HEK293 (cell line): Measurements from ENCODE around the gene SPINT2.

Experiments used
- GLIS1 ChIP-seq: fragments of 450-650 bp; formaldehyde crosslinking; IDR thresholded peaks from 2 replicates; pipeline ENCODE4 v1.5.1; 2016; ENCODE audit warnings: missing biosample characterization, missing genetic modification characterization
- GLIS2 ChIP-seq: fragments of 450-650 bp; formaldehyde crosslinking; IDR thresholded peaks from 2 replicates; pipeline ENCODE4 v1.5.1; 2016; ENCODE audit warnings: missing biosample characterization, missing genetic modification characterization
- KLF8 ChIP-seq: fragments of 450-650 bp; formaldehyde crosslinking; IDR thresholded peaks from 2 replicates; pipeline ENCODE4 v1.5.1; 2016; ENCODE audit warnings: missing biosample characterization, missing genetic modification characterization
- ZFP69B ChIP-seq: fragments of 450-650 bp; formaldehyde crosslinking; IDR thresholded peaks from 2 replicates; pipeline ENCODE4 v1.5.1; 2016; ENCODE audit warnings: missing biosample characterization, missing genetic modification characterization
- ZNF112 ChIP-seq: fragments of 450-650 bp; formaldehyde crosslinking; IDR thresholded peaks from 2 replicates; pipeline ENCODE4 v1.5.0; 2017; ENCODE audit warnings: missing biosample characterization, missing genetic modification characterization
- ZNF140 ChIP-seq: fragments of 450-650 bp; formaldehyde crosslinking; IDR thresholded peaks from 2 replicates; pipeline ENCODE4 v1.5.1; 2016; ENCODE audit warnings: missing biosample characterization, missing genetic modification characterization
- ZNF169 ChIP-seq: fragments of 450-650 bp; formaldehyde crosslinking; IDR thresholded peaks from 2 replicates; pipeline ENCODE4 v1.5.1; 2016; ENCODE audit warnings: missing biosample characterization, missing genetic modification characterization
- ZNF18 ChIP-seq: fragments of 450-650 bp; formaldehyde crosslinking; IDR thresholded peaks from 2 replicates; pipeline ENCODE4 v1.5.1; 2016; ENCODE audit warnings: missing biosample characterization, missing genetic modification characterization
- ZNF239 ChIP-seq: fragments of 450-650 bp; formaldehyde crosslinking; IDR thresholded peaks from 2 replicates; pipeline ENCODE4 v1.5.1; 2016; ENCODE audit warnings: missing biosample characterization, missing genetic modification characterization
- ZNF335 ChIP-seq: fragments of 450-650 bp; formaldehyde crosslinking; conservative IDR thresholded peaks from 2 replicates; pipeline ENCODE4 v1.5.1; 2016; ENCODE audit warnings: missing biosample characterization, missing genetic modification characterization
- ZNF354C ChIP-seq: fragments of 450-650 bp; formaldehyde crosslinking; IDR thresholded peaks from 2 replicates; pipeline ENCODE4 v1.5.1; 2016; ENCODE audit warnings: missing biosample characterization, missing genetic modification characterization, low read depth, borderline replicate concordance
- ZNF501 ChIP-seq: fragments of 450-650 bp; formaldehyde crosslinking; IDR thresholded peaks from 2 replicates; pipeline ENCODE4 v1.5.1; 2016; ENCODE audit warnings: missing biosample characterization, missing genetic modification characterization
- ZNF530 ChIP-seq: fragments of 450-650 bp; formaldehyde crosslinking; IDR thresholded peaks from 2 replicates; pipeline ENCODE4 v1.5.1; 2016; ENCODE audit warnings: low read depth, missing biosample characterization, missing genetic modification characterization
- ZNF585B ChIP-seq: fragments of 450-650 bp; formaldehyde crosslinking; IDR thresholded peaks from 2 replicates; pipeline ENCODE4 v1.5.1; 2016; ENCODE audit warnings: missing biosample characterization, missing genetic modification characterization
- ZNF621 ChIP-seq: fragments of 450-650 bp; formaldehyde crosslinking; IDR thresholded peaks from 2 replicates; pipeline ENCODE4 v1.5.1; 2017; ENCODE audit warnings: missing biosample characterization, missing genetic modification characterization
- ZNF623 ChIP-seq: fragments of 450-650 bp; formaldehyde crosslinking; IDR thresholded peaks from 2 replicates; pipeline ENCODE4 v1.5.1; 2016; ENCODE audit warnings: missing biosample characterization, missing genetic modification characterization
- ZNF624 ChIP-seq: fragments of 450-650 bp; formaldehyde crosslinking; IDR thresholded peaks from 2 replicates; pipeline ENCODE4 v1.5.1; 2017; ENCODE audit warnings: missing biosample characterization, missing genetic modification characterization
- ZNF654 ChIP-seq: fragments of 450-650 bp; formaldehyde crosslinking; IDR thresholded peaks from 2 replicates; pipeline ENCODE4 v1.5.1; 2016; ENCODE audit warnings: low read depth, missing biosample characterization, missing genetic modification characterization
- ZNF658 ChIP-seq: fragments of 450-650 bp; formaldehyde crosslinking; IDR thresholded peaks from 2 replicates; pipeline ENCODE4; 2016; ENCODE audit warnings: missing biosample characterization, missing genetic modification characterization
- ZNF707 ChIP-seq: fragments of 450-650 bp; formaldehyde crosslinking; IDR thresholded peaks from 2 replicates; pipeline ENCODE4 v1.5.1; 2016; ENCODE audit warnings: missing biosample characterization, missing genetic modification characterization
- ZNF768 ChIP-seq: fragments of 450-650 bp; formaldehyde crosslinking; IDR thresholded peaks from 2 replicates; pipeline ENCODE4 v1.5.1; 2018; ENCODE audit warnings: missing biosample characterization, mild to moderate bottlenecking, missing genetic modification characterization
- ZNF791 ChIP-seq: fragments of 450-650 bp; formaldehyde crosslinking; IDR thresholded peaks from 2 replicates; pipeline ENCODE4 v1.5.1; 2016; ENCODE audit warnings: missing biosample characterization, missing genetic modification characterization
- ZSCAN16 ChIP-seq: fragments of 450-650 bp; formaldehyde crosslinking; IDR thresholded peaks from 2 replicates; pipeline ENCODE4 v1.5.1; 2016; ENCODE audit warnings: missing biosample characterization, missing genetic modification characterization
- ZXDB ChIP-seq: fragments of 450-650 bp; formaldehyde crosslinking; IDR thresholded peaks from 2 replicates; pipeline ENCODE4 v1.5.1; 2016; ENCODE audit warnings: missing biosample characterization, missing genetic modification characterization
- TF ChIP-seq, protein P1 (sequence below): fragments of 450-650 bp; formaldehyde crosslinking; IDR thresholded peaks from 2 replicates; pipeline ENCODE4 v1.5.1; 2016; ENCODE audit warnings: missing biosample characterization, missing genetic modification characterization, borderline replicate concordance
- TF ChIP-seq, protein P2 (sequence below): fragments of 450-650 bp; formaldehyde crosslinking; IDR thresholded peaks from 2 replicates; pipeline ENCODE4 v1.5.1; 2017; ENCODE audit warnings: missing biosample characterization, missing genetic modification characterization
- TF ChIP-seq, protein P3 (sequence below): fragments of 450-650 bp; formaldehyde crosslinking; IDR thresholded peaks from 2 replicates; pipeline ENCODE4 v1.5.1; 2016; ENCODE audit warnings: missing biosample characterization, missing genetic modification characterization
- TF ChIP-seq, protein P4 (sequence below): fragments of 450-650 bp; formaldehyde crosslinking; conservative IDR thresholded peaks from 2 replicates; pipeline ENCODE4 v1.5.1; 2016; ENCODE audit warnings: low read depth, missing biosample characterization, missing genetic modification characterization

Gene SPINT2

DNA sequence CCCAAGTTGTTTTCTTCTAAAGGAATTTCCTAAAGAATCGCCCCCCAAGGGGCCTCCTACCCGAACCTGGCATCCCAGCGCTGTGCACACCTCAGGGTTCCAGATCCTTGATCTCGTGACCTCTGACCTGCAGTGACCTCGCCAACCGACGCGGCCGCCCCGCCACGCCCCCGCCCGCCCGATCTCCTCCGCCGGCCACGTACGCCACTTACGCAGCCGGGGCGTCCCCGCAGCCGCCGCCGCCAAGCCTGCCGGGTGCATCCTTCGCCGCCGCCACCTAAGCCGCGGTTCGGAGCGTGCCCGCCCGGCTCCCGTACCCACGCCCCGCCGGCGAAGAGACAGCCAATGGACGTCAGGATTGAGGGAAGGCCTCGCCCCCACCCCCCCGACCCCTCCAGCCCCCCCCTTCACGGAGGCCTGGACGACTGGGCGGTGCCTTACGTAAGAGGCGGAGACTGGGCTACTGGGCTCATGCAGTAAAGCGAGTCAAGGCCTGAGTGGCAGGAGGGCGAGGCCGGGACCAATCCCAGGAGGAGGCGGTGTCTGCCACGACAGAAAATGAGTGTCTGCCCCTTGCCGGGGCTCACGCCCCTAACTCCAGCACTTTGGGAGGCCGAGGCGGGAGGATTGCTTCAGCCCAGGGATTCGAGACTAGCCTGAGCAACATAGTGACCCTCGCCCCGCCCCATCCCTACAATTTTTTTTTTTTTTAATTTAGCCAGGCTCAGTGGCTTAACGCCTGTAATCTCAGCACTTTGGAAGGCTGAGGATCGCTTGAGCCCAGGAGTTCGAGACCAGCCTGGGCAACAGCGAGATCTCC, 51.5 kb downstream of the SPINT2 start, which contains the start of gene YIF1B (continued):
- TF ChIP-seq ZNF654 (tag by site-specific recombination) (no peak), ZNF658 (tag by site-specific recombination) (no peak), ZNF169 (tag by site-specific recombination) (no peak), ZXDB (tag by site-specific recombination) (peak; percentile 66), GLIS1 (tag by site-specific recombination) (peak; percentile 92), ZNF624 (tag by site-specific recombination) (no peak), ZNF335 (peak; percentile 97), GLIS2 (tag by site-specific recombination) (peak; percentile 92), KLF8 (peak; percentile 91), ZNF501 (no peak), ZFP69B (tag by site-specific recombination) (peak; percentile 66; the same call in 1 of the 2 replicates), ZNF791 (tag by site-specific recombination) (no peak), ZNF140 (tag by site-specific recombination) (no peak), ZNF585B (no peak), ZNF239 (tag by site-specific recombination) (no peak), ZNF768 (tag by site-specific recombination) (no peak), ZNF112 (no peak), ZNF530 (tag by site-specific recombination) (no peak), ZNF707 (tag by site-specific recombination) (no peak), ZNF623 (tag by site-specific recombination) (no peak), ZNF354C (tag by site-specific recombination) (no peak), ZSCAN16 (no peak), ZNF621 (tag by site-specific recombination) (no peak), ZNF18 (tag by site-specific recombination) (peak; percentile 42; the same call in 1 of the 2 replicates)
- TF ChIP-seq, protein P1, sequence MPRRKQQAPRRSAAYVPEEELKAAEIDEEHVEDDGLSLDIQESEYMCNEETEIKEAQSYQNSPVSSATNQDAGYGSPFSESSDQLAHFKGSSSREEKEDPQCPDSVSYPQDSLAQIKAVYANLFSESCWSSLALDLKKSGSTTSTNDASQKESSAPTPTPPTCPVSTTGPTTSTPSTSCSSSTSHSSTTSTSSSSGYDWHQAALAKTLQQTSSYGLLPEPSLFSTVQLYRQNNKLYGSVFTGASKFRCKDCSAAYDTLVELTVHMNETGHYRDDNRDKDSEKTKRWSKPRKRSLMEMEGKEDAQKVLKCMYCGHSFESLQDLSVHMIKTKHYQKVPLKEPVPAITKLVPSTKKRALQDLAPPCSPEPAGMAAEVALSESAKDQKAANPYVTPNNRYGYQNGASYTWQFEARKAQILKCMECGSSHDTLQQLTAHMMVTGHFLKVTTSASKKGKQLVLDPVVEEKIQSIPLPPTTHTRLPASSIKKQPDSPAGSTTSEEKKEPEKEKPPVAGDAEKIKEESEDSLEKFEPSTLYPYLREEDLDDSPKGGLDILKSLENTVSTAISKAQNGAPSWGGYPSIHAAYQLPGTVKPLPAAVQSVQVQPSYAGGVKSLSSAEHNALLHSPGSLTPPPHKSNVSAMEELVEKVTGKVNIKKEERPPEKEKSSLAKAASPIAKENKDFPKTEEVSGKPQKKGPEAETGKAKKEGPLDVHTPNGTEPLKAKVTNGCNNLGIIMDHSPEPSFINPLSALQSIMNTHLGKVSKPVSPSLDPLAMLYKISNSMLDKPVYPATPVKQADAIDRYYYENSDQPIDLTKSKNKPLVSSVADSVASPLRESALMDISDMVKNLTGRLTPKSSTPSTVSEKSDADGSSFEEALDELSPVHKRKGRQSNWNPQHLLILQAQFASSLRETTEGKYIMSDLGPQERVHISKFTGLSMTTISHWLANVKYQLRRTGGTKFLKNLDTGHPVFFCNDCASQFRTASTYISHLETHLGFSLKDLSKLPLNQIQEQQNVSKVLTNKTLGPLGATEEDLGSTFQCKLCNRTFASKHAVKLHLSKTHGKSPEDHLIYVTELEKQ (tag by site-specific recombination), result no peak
- TF ChIP-seq, protein P2, sequence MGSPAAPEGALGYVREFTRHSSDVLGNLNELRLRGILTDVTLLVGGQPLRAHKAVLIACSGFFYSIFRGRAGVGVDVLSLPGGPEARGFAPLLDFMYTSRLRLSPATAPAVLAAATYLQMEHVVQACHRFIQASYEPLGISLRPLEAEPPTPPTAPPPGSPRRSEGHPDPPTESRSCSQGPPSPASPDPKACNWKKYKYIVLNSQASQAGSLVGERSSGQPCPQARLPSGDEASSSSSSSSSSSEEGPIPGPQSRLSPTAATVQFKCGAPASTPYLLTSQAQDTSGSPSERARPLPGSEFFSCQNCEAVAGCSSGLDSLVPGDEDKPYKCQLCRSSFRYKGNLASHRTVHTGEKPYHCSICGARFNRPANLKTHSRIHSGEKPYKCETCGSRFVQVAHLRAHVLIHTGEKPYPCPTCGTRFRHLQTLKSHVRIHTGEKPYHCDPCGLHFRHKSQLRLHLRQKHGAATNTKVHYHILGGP (tag by site-specific recombination), result no peak
- TF ChIP-seq, protein P3, sequence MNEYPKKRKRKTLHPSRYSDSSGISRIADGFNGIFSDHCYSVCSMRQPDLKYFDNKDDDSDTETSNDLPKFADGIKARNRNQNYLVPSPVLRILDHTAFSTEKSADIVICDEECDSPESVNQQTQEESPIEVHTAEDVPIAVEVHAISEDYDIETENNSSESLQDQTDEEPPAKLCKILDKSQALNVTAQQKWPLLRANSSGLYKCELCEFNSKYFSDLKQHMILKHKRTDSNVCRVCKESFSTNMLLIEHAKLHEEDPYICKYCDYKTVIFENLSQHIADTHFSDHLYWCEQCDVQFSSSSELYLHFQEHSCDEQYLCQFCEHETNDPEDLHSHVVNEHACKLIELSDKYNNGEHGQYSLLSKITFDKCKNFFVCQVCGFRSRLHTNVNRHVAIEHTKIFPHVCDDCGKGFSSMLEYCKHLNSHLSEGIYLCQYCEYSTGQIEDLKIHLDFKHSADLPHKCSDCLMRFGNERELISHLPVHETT, result peak; percentile 47; the same call in 1 of the 2 replicates
- TF ChIP-seq, protein P4, sequence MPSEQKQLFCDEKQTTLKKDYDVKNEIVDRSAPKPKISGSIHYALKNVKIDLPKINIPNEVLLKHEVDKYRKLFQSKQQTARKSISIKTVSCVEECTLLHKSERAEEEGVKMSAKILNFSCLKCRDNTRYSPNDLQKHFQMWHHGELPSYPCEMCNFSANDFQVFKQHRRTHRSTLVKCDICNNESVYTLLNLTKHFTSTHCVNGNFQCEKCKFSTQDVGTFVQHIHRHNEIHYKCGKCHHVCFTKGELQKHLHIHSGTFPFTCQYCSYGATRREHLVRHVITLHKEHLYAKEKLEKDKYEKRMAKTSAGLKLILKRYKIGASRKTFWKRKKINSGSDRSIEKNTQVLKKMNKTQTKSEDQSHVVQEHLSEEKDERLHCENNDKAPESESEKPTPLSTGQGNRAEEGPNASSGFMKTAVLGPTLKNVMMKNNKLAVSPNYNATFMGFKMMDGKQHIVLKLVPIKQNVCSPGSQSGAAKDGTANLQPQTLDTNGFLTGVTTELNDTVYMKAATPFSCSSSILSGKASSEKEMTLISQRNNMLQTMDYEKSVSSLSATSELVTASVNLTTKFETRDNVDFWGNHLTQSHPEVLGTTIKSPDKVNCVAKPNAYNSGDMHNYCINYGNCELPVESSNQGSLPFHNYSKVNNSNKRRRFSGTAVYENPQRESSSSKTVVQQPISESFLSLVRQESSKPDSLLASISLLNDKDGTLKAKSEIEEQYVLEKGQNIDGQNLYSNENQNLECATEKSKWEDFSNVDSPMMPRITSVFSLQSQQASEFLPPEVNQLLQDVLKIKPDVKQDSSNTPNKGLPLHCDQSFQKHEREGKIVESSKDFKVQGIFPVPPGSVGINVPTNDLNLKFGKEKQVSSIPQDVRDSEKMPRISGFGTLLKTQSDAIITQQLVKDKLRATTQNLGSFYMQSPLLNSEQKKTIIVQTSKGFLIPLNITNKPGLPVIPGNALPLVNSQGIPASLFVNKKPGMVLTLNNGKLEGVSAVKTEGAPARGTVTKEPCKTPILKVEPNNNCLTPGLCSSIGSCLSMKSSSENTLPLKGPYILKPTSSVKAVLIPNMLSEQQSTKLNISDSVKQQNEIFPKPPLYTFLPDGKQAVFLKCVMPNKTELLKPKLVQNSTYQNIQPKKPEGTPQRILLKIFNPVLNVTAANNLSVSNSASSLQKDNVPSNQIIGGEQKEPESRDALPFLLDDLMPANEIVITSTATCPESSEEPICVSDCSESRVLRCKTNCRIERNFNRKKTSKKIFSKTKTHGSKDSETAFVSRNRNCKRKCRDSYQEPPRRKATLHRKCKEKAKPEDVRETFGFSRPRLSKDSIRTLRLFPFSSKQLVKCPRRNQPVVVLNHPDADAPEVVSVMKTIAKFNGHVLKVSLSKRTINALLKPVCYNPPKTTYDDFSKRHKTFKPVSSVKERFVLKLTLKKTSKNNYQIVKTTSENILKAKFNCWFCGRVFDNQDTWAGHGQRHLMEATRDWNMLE (tag by site-specific recombination), result no peak
